GM20431 (cell line): ENCODE measurements around the gene GADD45B.
"Not testable (repeated sequence)": the region's sequence is repeated elsewhere in the genome, so short reads cannot be mapped to it uniquely, and the experiment has no call there.

Experiments used
- in situ Hi-C: fragments of 300-500 bp; cut with MseI, MboI; formaldehyde crosslinking; loops from one replicate; pipeline ENCODE4 v1.15.0; 2020; ENCODE audit warnings: low sequenced_read_pairs; ENCODE audit not compliant: unreplicated experiment

Gene GADD45B

DNA sequence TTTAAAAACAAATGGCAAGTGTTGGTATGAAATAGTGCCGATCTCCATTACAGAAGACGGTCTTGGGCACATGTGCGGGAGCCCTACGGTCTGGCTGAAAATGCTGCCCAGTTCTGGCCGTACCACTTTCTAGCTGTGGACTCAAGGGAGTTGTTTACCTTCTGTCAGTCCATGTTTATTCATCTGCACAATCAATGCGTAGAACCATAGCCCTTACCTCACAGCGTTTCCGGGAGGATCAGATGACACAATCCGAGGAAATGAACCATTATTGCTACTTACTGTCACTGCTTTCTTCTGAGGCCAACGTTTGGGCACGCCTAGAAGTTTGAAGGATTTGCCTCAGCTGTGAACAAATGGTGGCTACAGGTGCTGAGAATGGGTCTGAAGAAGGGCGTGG, 31.2 kb downstream of the GADD45B start:
- in situ Hi-C loops, result no loop called here

GRCh38 chr19:2509096-2509495, 33.2 kb downstream of the GADD45B start:
- in situ Hi-C loops, result no loop called here

GRCh38 chr19:2511570-2511969, 35.6 kb downstream of the GADD45B start:
- in situ Hi-C loops, result no loop called here

DNA sequence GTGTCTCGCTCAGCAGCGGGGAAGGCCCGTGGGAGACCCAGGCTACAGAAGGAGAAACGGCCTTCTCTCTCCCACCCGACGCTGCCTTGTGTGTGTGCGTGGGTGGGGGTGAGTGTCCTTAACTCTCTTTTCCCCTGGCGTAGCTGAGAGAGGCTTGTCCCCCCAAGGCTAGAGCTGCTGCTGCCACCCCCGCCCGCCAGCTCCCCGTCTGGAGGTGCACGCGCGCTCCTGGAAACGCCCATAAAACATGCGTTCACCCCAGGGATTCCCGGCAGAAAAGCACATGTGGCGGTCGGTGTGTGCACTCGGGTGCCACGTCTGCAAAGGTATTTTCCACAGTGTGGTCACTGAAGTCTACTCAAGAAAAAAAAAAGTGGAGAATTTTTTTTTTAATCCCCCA, 36.1 kb downstream of the GADD45B start:
- in situ Hi-C loops, result no loop called here

GRCh38 chr19:2512523-2513431, 36.9 kb downstream of the GADD45B start:
- in situ Hi-C loops, result no loop called here

DNA sequence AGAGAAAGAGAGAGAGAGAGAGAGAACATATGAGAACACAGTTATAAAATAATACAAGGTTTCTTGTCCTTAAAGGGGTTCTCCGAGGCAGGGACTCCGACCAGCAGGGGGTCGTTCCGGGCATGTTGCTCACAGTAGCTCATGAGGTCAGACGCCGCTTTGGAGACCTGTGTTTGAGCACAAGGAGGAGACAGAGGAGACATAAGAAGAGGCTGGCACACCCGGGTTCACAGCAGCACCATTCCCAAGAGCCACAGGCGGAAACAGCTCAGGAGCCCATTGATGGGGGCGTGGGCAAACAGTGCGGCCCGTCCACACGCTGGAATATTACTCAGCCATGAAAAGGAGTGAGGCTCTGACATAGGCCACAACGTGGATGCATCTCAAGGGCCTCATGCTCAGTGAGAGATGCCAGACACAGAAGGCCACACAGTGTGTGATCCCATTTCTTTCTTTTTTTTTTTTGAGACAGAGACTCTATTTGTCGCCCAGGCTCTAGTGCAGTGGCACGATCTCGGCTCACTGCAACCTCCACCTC, 39.1 kb downstream of the GADD45B start:
- in situ Hi-C loops, result no loop called here

- in situ Hi-C loops, result no loop called here
Observed at GRCh38 chr19:2516727-2517126, 40.8 kb downstream of the GADD45B start.

- in situ Hi-C loops, result no loop called here
Observed at GRCh38 chr19:2517881-2518601, 42.1 kb downstream of the GADD45B start.

GRCh38 chr19:2518856-2519255, 42.9 kb downstream of the GADD45B start:
- in situ Hi-C loops, result not testable (repeated sequence)

DNA sequence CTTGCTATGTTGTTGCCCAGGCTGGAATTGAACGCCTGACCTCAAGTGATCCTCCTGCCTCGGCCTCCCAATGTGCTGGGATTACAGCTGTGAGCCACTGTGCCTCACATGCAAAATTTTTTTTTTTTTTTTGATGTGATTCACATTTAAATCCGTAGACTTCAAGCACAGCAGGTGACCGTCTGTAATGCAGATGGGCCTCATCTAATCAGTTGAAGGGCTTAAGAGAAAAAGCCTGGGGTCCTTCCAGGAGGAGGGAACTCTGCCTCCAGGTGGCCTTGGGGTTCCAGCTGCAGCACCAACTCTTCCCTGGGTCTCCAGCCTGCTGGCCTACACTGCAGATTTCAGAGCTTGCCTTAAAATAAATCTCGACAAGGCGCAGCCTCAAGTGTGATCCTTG, 43.6 kb downstream of the GADD45B start:
- in situ Hi-C loops, result no loop called here

- in situ Hi-C loops, result no loop called here
Observed at GRCh38 chr19:2523630-2524311, 47.8 kb downstream of the GADD45B start.

DNA sequence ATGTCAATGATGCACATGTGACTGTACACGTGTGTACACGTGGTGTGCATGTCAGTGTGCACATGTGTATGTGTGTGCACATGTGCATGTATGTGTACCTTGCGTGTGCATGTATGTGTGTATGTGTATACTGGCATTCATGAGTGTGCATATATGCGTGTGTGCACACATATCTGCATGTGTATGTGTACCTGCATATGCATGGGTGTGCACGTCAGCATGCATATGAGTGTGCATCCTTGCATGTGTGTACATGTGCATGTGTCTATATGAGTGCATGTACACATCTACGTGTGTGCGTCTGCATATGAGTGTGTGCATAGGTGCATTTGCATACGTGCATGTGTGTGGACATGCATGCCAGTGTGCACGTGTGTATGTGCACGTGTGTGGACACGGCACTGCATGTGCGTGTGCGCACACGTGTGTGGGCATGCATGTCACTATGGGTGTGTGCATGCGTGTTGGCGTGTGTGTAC, 48.5 kb downstream of the GADD45B start:
- in situ Hi-C loops, result no loop called here

DNA sequence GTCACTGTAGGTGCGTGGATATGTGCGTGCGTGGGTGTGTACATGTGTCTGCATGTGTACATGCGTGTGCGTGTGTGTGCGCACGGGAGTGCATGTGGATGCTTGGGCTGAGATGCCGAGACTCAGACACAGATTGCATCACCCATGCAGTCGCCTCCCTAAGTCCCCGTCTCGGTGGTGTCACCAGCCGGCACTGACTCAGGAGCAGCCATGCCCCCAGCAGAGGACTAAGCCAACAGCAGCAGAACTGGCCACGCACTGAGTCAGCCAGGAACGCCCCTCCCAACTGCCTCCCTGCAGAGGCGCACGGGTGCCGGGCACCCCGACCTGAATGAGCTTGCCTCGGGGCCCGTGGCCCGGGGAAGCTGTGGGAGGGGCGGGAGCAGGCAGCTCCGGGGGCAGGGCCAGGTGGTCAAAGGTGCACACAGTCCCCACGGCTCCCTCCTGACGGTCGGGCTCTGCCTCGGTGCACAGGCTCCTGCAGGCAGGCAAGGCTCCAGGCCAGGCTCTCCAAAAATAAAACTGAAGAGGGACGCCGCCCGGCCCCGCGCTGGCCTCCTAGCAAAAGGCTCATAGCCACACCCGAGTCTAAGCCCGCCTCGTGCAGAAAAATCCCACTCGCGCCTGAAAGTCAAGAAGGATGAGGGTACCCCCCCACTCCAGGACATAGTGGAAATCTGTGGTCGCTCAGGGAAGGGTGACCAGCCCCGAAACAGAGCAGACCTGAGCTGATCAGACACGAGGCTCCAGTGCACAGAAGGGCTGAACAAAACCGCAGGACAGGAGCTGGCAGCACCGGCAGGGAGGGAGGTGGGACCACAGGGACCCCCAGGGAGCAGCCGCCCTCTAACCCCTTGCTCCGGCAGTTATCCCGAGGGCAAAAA, 49.2 kb downstream of the GADD45B start:
- in situ Hi-C loops, result no loop called here

DNA sequence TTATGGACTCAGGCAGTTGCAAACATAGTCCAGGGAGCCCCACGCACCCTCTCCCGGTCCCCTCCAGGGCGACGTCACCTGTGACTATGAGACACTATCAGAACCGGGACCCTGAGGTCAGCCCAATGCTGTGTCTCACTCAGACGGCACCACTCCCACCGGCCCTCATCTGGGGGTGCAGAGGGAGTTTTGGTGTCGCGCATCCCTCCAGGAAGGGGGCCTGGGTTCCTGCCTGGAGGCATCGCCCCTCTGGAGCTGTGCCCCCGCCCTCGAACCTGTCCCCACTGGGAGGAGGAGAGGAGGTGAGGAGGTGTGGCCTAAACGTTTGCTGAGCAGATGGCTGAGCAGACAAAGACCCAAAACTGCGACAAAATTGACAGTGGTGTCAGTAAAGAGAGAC, 51.2 kb downstream of the GADD45B start:
- in situ Hi-C loops, result no loop called here

DNA sequence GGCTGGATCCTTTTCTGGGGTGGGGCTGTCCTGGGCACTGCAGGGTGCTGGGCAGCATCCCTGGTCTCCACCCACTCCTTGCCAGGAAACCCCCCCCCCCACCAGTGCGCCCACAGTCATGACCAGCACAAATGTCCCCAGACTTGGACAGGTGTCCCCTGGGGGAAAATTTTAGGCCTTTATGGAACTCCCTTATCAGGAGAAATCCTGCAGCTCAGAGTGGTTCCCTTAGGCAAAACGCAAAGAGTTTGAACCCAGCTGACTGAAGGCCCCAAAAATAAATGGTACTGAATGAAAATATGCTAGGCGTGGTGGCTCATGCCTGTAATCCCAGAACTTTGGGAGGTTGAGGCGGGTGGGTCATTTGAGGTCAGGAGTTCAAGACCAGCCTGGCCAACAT, 51.8 kb downstream of the GADD45B start:
- in situ Hi-C loops, result no loop called here
